OCI-LY1 (cell line): ENCODE results near the gene SNRK.

ENCODE experiments used
- H2AFZ ChIP-seq: fragments of 200-600 bp; sonication (generic), shearing (Covaris generic); 2 replicates; pipeline ENCODE4 v1.6.0; 2014; ENCODE audit warnings: antibody characterized with exemption, mild to moderate bottlenecking, low read length
- H3F3A ChIP-seq: fragments of 200-600 bp; sonication (generic), shearing (Covaris generic); 2 replicates; pipeline ENCODE4 v1.6.0; 2014; ENCODE audit warnings: mild to moderate bottlenecking, antibody characterized with exemption, low read length, moderate library complexity; ENCODE audit not compliant: insufficient read depth
- H3K27ac ChIP-seq: fragments of 200-600 bp; sonication (generic); 2 replicates; pipeline ENCODE4 v1.5.1; 2014; ENCODE audit warnings: low read length, mixed run types, mild to moderate bottlenecking, low read depth; ENCODE audit not compliant: poor library complexity, severe bottlenecking
- H3K27me3 ChIP-seq: fragments of 200-600 bp; sonication (generic); 2 replicates; pipeline ENCODE4 v1.6.0; 2014; ENCODE audit warnings: antibody characterized with exemption, mild to moderate bottlenecking, low read length, moderate library complexity; ENCODE audit not compliant: insufficient read depth
- H3K36me3 ChIP-seq: fragments of 200-600 bp; sonication (generic); 2 replicates; pipeline ENCODE4 v1.6.1; 2014; ENCODE audit warnings: mild to moderate bottlenecking, antibody characterized with exemption, low read length, moderate library complexity, mixed read lengths; ENCODE audit not compliant: insufficient read depth
- H3K4me1 ChIP-seq: fragments of 200-600 bp; sonication (generic); 2 replicates; pipeline ENCODE4 v1.5.1; 2014; ENCODE audit warnings: mild to moderate bottlenecking, low read length, moderate library complexity; ENCODE audit not compliant: insufficient read depth, severe bottlenecking
- H3K4me2 ChIP-seq: fragments of 200-600 bp; sonication (generic), shearing (Covaris generic); 2 replicates; pipeline ENCODE4 v1.6.1; 2014; ENCODE audit warnings: low read length
- H3K4me3 ChIP-seq: fragments of 200-600 bp; sonication (generic); 2 replicates; pipeline ENCODE4 v1.5.1; 2014; ENCODE audit warnings: low read length, low read depth, mild to moderate bottlenecking, mixed read lengths; ENCODE audit not compliant: poor library complexity, severe bottlenecking
- H3K79me2 ChIP-seq: fragments of 200-600 bp; shearing (Covaris generic); 2 replicates; pipeline ENCODE4 v1.6.1; 2016; ENCODE audit warnings: mixed run types, low read length, mixed read lengths; ENCODE audit not compliant: insufficient read depth
- H3K9ac ChIP-seq: fragments of 200-600 bp; sonication (generic), shearing (Covaris generic); 2 replicates; pipeline ENCODE4 v1.6.1; 2014; ENCODE audit warnings: mild to moderate bottlenecking, low read length, mixed read lengths
- H3K9me2 ChIP-seq: fragments of 200-600 bp; sonication (generic), shearing (Covaris generic); 2 replicates; pipeline ENCODE4 v1.6.1; 2014; ENCODE audit warnings: low read depth, mild to moderate bottlenecking, low read length, mixed read lengths
- H3K9me3 ChIP-seq: fragments of 200-600 bp; shearing (Covaris generic); 2 replicates; pipeline ENCODE4 v1.6.1; 2014; ENCODE audit warnings: low read length, mixed read lengths
- H4K20me1 ChIP-seq: fragments of 200-600 bp; sonication (generic), shearing (Covaris generic); 2 replicates; pipeline ENCODE4 v1.6.0; 2016; ENCODE audit warnings: mild to moderate bottlenecking, low read length; ENCODE audit not compliant: insufficient read depth
- EZH2 ChIP-seq: fragments of 200-600 bp; sonication (generic), shearing (Covaris generic); IDR thresholded peaks from 2 replicates; pipeline ENCODE4 v1.8.0; 2017; ENCODE audit warnings: borderline replicate concordance, mixed run types, mild to moderate bottlenecking, antibody characterized with exemption, low read length, moderate library complexity, mixed read lengths
- TF ChIP-seq, protein P1 (sequence below): fragments of 200-600 bp; sonication (generic), shearing (Covaris generic); IDR thresholded peaks from 2 replicates; pipeline ENCODE4 v1.5.1; 2017; ENCODE audit warnings: mild to moderate bottlenecking, antibody characterized with exemption, low read length, moderate library complexity, mixed read lengths

The SNRK gene

DNA sequence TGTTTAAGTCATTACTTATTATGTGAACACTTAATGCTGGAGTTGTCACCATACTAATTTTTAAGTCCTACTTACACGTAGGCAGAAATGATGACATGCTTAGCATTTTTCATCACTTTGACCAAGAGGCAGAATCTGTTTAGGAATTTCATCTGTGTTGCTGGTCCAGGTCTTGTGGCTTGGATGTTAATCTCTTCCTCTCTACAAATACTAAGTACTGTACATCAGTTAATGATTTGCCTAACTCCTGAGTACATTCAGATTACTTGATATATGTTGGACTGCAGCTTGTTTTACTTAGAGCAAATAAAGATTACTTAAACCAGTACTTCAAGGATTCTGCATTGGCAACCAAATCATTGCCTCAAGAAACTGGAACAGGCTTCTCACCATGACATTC, 8.6 kb downstream of the SNRK start:
- H3K27ac ChIP-seq, result no peak overlapping the region
- H3K9me3 ChIP-seq, result no peaks in the 10 kb centered on the region
- no peaks in the 10 kb centered on the region for H3K27me3 ChIP-seq
- H3K36me3 ChIP-seq, result no peaks in the 10 kb centered on the region
- H2AFZ ChIP-seq, result no peak overlapping the region
- H3K79me2 ChIP-seq, result peaks cover 85% of the 10 kb centered on the region
- no peak overlapping the region for H3K9ac ChIP-seq
- H3F3A ChIP-seq, result no peaks in the 10 kb centered on the region
- TF ChIP-seq, protein P1, sequence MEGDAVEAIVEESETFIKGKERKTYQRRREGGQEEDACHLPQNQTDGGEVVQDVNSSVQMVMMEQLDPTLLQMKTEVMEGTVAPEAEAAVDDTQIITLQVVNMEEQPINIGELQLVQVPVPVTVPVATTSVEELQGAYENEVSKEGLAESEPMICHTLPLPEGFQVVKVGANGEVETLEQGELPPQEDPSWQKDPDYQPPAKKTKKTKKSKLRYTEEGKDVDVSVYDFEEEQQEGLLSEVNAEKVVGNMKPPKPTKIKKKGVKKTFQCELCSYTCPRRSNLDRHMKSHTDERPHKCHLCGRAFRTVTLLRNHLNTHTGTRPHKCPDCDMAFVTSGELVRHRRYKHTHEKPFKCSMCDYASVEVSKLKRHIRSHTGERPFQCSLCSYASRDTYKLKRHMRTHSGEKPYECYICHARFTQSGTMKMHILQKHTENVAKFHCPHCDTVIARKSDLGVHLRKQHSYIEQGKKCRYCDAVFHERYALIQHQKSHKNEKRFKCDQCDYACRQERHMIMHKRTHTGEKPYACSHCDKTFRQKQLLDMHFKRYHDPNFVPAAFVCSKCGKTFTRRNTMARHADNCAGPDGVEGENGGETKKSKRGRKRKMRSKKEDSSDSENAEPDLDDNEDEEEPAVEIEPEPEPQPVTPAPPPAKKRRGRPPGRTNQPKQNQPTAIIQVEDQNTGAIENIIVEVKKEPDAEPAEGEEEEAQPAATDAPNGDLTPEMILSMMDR, result no peak
- TF ChIP-seq EZH2, result no peak
- H3K9me2 ChIP-seq, result no peaks in the 10 kb centered on the region
- no peak overlapping the region for H3K4me2 ChIP-seq
- H4K20me1 ChIP-seq, result peaks cover 9% of the 10 kb centered on the region
- no peak overlapping the region for H3K4me3 ChIP-seq
- peaks cover 23% of the 10 kb centered on the region for H3K4me1 ChIP-seq

DNA sequence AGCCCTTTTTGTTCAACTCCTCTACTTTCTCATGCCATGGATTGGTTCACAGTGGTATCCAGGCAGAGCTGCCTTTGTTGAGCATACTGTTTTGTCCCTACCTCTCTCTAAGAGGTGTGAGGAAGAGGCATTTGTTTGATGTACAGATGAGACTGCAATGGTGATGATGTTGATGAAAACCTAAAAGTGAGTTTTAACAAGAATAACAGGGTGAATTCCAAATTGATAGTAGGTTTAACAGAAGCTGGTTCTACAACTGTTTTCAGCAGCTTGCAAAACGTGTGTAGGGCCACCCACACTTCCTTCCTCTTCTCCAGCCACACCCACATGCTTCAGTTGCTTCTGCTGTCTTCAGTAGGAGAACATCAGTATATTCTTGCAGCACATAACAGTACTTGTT, 10.2 kb downstream of the SNRK start:
- peaks cover 79% of the 10 kb centered on the region for H3K79me2 ChIP-seq
- no peak overlapping the region for H2AFZ ChIP-seq
- no peaks in the 10 kb centered on the region for H3F3A ChIP-seq
- no peaks in the 10 kb centered on the region for H3K27me3 ChIP-seq
- TF ChIP-seq, protein P1, result no peak
- TF ChIP-seq EZH2, result no peak
- peaks cover 16% of the 10 kb centered on the region for H3K4me1 ChIP-seq
- H3K9ac ChIP-seq, result no peak overlapping the region
- H3K9me2 ChIP-seq, result no peaks in the 10 kb centered on the region
- peak overlapping the region; percentile 3 for H3K27ac ChIP-seq
- H3K36me3 ChIP-seq, result 0 out of 2 replicates have a peak, but pooled peaks cover 3% of the 10 kb centered on the region
- H4K20me1 ChIP-seq, result peaks cover 9% of the 10 kb centered on the region
- H3K4me2 ChIP-seq, result peak overlapping the region; percentile 41
- H3K9me3 ChIP-seq, result no peaks in the 10 kb centered on the region
- H3K4me3 ChIP-seq, result no peak overlapping the region

DNA sequence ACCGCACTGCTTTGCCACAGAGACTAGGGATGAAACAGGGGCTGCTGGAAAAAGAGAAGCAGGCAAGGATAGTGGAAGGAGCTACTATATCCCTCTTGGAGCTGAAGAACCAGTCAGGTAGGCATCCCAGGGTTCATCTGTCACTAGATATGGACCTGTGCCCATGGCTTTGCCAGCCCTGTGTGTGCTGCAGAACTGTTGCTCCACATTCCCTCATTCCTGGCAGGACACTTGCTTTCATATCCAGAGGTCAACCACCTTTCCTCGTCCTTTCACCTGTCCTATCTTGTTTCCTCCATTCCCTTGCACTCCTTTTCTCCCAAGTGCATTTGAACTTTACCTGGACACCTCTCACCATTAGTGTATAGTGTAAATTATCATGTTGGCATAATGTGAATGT, 12.0 kb downstream of the SNRK start:
- TF ChIP-seq EZH2, result no peak
- TF ChIP-seq, protein P1, result no peak
- Histone ChIP-seq H3K4me1 (peaks cover 15% of the 10 kb centered on the region), H3K9ac (no peak overlapping the region), H3F3A (no peaks in the 10 kb centered on the region), H3K79me2 (peaks cover 62% of the 10 kb centered on the region), H2AFZ (no peak overlapping the region), H3K27ac (no peak overlapping the region), H3K9me2 (no peaks in the 10 kb centered on the region), H4K20me1 (peaks cover 6% of the 10 kb centered on the region), H3K9me3 (no peaks in the 10 kb centered on the region), H3K4me2 (no peak overlapping the region), H3K36me3 (peaks cover 9% of the 10 kb centered on the region), H3K27me3 (no peaks in the 10 kb centered on the region), H3K4me3 (no peak overlapping the region)
